WTC11 (cell line): Measurements from ENCODE around the gene TTC14. TPM values are rescaled to one million over a fixed set of nuclear protein-coding genes. Genes with fewer than 3 reads are reported as not detected.

Source experiments
- ATAC-seq: fragments of 200-7000 bp; cut with Tn5 transposase; 2 replicates; pipeline ENCODE4 v1.10.0; 2021; ENCODE audit warnings: mild to moderate bottlenecking, moderate library complexity
- Bru-seq: library from RNA; stranded (reverse); fragments of 400-500 nt; gene quantifications from one replicate; lab custom pipeline; 2021; lab: Mats Ljungman, UMichigan
- CTCF ChIA-PET: fragments of 300-600 bp; sonication (Branson Sonifier 250); formaldehyde crosslinking; loops from one replicate; lab custom pipeline; 2021; ENCODE audit warnings: antibody characterized with exemption; lab: Charles Lee
- POLR2A ChIA-PET: fragments of 350-600 bp; sonication (Branson Sonifier 250); formaldehyde crosslinking; loops from one replicate; lab custom pipeline; 2021; ENCODE audit warnings: antibody characterized with exemption; lab: Charles Lee
- DNase-seq: peaks from one replicate; pipeline ENCODE4 v3.0.0; 2021; ENCODE audit warnings: low spot score
- H3K27ac Mint-ChIP-seq: 2 replicates; pipeline ENCODE4 v1.8.0; 2021; ENCODE audit warnings: mixed read lengths
- H3K27me3 Mint-ChIP-seq: 2 replicates; pipeline ENCODE4 v1.8.0; 2021; ENCODE audit warnings: low read depth, mild to moderate bottlenecking, moderate library complexity, mixed read lengths
- H3K36me3 Mint-ChIP-seq: 2 replicates; pipeline ENCODE4 v1.8.0; 2021; ENCODE audit warnings: mixed read lengths
- H3K4me1 Mint-ChIP-seq: 2 replicates; pipeline ENCODE4 v1.8.0; 2022; ENCODE audit warnings: mixed read lengths
- H3K4me3 Mint-ChIP-seq: 2 replicates; pipeline ENCODE4 v1.8.0; 2021; ENCODE audit warnings: mild to moderate bottlenecking, moderate library complexity, mixed read lengths
- H3K9me3 Mint-ChIP-seq: 2 replicates; pipeline ENCODE4 v1.8.0; 2021; ENCODE audit warnings: mixed read lengths
- CREM ChIP-seq: sonication (generic); formaldehyde crosslinking; IDR thresholded peaks from 2 replicates; pipeline ENCODE4 v1.8.1; 2022; ENCODE audit warnings: mild to moderate bottlenecking, missing genetic modification reagents, moderate library complexity
- ETV6 ChIP-seq: sonication (generic); formaldehyde crosslinking; IDR thresholded peaks from 2 replicates; pipeline ENCODE4 v1.8.1; 2022; ENCODE audit warnings: mild to moderate bottlenecking, missing genetic modification reagents
- FOXJ3 ChIP-seq: sonication (generic); formaldehyde crosslinking; IDR thresholded peaks from 2 replicates; pipeline ENCODE4 v1.9.0; 2021; ENCODE audit warnings: missing genetic modification reagents, mild to moderate bottlenecking, borderline replicate concordance
- FOXK1 ChIP-seq: sonication (generic); formaldehyde crosslinking; IDR thresholded peaks from 2 replicates; pipeline ENCODE4 v1.8.0; 2022; ENCODE audit warnings: mild to moderate bottlenecking, moderate library complexity, missing genetic modification reagents
- GABPB1 ChIP-seq: sonication (generic); formaldehyde crosslinking; IDR thresholded peaks from 2 replicates; pipeline ENCODE4 v1.8.1; 2023; ENCODE audit warnings: mild to moderate bottlenecking, missing genetic modification reagents
- IRF2 ChIP-seq: sonication (generic); formaldehyde crosslinking; IDR thresholded peaks from 2 replicates; pipeline ENCODE4 v1.8.0; 2022; ENCODE audit warnings: low read depth, missing genetic modification reagents, borderline replicate concordance
- KAT7 ChIP-seq: sonication (generic); formaldehyde crosslinking; IDR thresholded peaks from 2 replicates; pipeline ENCODE4 v1.8.1; 2023; ENCODE audit warnings: missing genetic modification reagents, mild to moderate bottlenecking, borderline replicate concordance
- NR2C2 ChIP-seq: sonication (generic); formaldehyde crosslinking; IDR thresholded peaks from 2 replicates; pipeline ENCODE4 v1.8.0; 2022; ENCODE audit warnings: mild to moderate bottlenecking, missing genetic modification reagents
- OVOL2 ChIP-seq: fragments of 250-450 bp; sonication (Bioruptor Pico); IDR thresholded peaks from 2 replicates; pipeline ENCODE4 v1.9.0; 2021; ENCODE audit warnings: mild to moderate bottlenecking, borderline replicate concordance
- PRRX2 ChIP-seq: fragments of 250-450 bp; sonication (Bioruptor Pico); IDR thresholded peaks from 2 replicates; pipeline ENCODE4 v1.8.0; 2021; ENCODE audit warnings: mild to moderate bottlenecking
- RORB ChIP-seq: fragments of 250-450 bp; sonication (Bioruptor Pico); IDR thresholded peaks from 2 replicates; pipeline ENCODE4 v1.9.0; 2021; ENCODE audit warnings: mild to moderate bottlenecking
- SMAD4 ChIP-seq: sonication (generic); formaldehyde crosslinking; IDR thresholded peaks from 2 replicates; pipeline ENCODE4 v1.8.0; 2022; ENCODE audit warnings: mild to moderate bottlenecking, missing genetic modification reagents
- SP1 ChIP-seq: sonication (generic); formaldehyde crosslinking; conservative IDR thresholded peaks from 2 replicates; pipeline ENCODE4 v1.8.1; 2022; ENCODE audit warnings: missing genetic modification reagents
- TEAD4 ChIP-seq: sonication (generic); formaldehyde crosslinking; IDR thresholded peaks from 2 replicates; pipeline ENCODE4 v1.8.0; 2022; ENCODE audit warnings: mild to moderate bottlenecking, missing genetic modification reagents
- TP53 ChIP-seq: sonication (generic); formaldehyde crosslinking; IDR thresholded peaks from 2 replicates; pipeline ENCODE4 v1.8.1; 2023; ENCODE audit warnings: mild to moderate bottlenecking, missing genetic modification reagents
- ZBTB21 ChIP-seq: sonication (generic); formaldehyde crosslinking; IDR thresholded peaks from 2 replicates; pipeline ENCODE4 v1.8.1; 2023; ENCODE audit warnings: mild to moderate bottlenecking, missing genetic modification reagents, borderline replicate concordance
- ZNF219 ChIP-seq: sonication (generic); formaldehyde crosslinking; IDR thresholded peaks from 2 replicates; pipeline ENCODE4 v1.8.0; 2023; ENCODE audit warnings: missing genetic modification reagents, mild to moderate bottlenecking, borderline replicate concordance
- ZNF232 ChIP-seq: sonication (generic); formaldehyde crosslinking; IDR thresholded peaks from 2 replicates; pipeline ENCODE4 v1.8.0; 2022; ENCODE audit warnings: mild to moderate bottlenecking, missing genetic modification reagents
- ZNF263 ChIP-seq: sonication (generic); formaldehyde crosslinking; IDR thresholded peaks from 2 replicates; pipeline ENCODE4 v1.8.1; 2022; ENCODE audit warnings: low read depth, mild to moderate bottlenecking, moderate library complexity, missing genetic modification reagents
- ZNF317 ChIP-seq: sonication (generic); formaldehyde crosslinking; IDR thresholded peaks from 2 replicates; pipeline ENCODE4 v1.8.1; 2023; ENCODE audit warnings: low read depth, mild to moderate bottlenecking, moderate library complexity, missing genetic modification reagents, borderline replicate concordance
- ZNF671 ChIP-seq: fragments of 250-450 bp; sonication (Bioruptor Pico); IDR thresholded peaks from 2 replicates; pipeline ENCODE4 v1.8.0; 2021; ENCODE audit warnings: mild to moderate bottlenecking
- long read RNA-seq, 3 experiments: library from RNA in 1 of 3; library from capped mRNA in 1 of 3; library from polyadenylated mRNA in 1 of 3; unstranded in 2 of 3; stranded (forward) in 1 of 3; transcript quantifications; one replicate each; pipeline ENCODE4 v2.0.0, GENCODE V29; 2021
- total RNA-seq: library from RNA; stranded (reverse); gene quantifications from 3 replicates; pipeline ENCODE4 v1.2.3, GENCODE V29; 2021
- TF ChIP-seq, protein P1 (sequence below): sonication (generic); formaldehyde crosslinking; IDR thresholded peaks from 2 replicates; pipeline ENCODE4 v1.8.1; 2022; ENCODE audit warnings: mild to moderate bottlenecking, missing genetic modification reagents, moderate library complexity, borderline replicate concordance
- TF ChIP-seq, protein P2 (sequence below): sonication (generic); formaldehyde crosslinking; IDR thresholded peaks from 2 replicates; pipeline ENCODE4 v1.8.1; 2023; ENCODE audit warnings: mild to moderate bottlenecking, moderate library complexity, missing genetic modification reagents
- TF ChIP-seq, protein P3 (sequence below): fragments of 250-450 bp; sonication (Bioruptor Pico); IDR thresholded peaks from 2 replicates; pipeline ENCODE4 v1.9.0; 2021; ENCODE audit warnings: moderate library complexity, mild to moderate bottlenecking, inconsistent platforms, borderline replicate concordance
- TF ChIP-seq, protein P4 (sequence below): sonication (generic); formaldehyde crosslinking; IDR thresholded peaks from 2 replicates; pipeline ENCODE4 v1.8.0; 2023; ENCODE audit warnings: missing genetic modification reagents, mild to moderate bottlenecking, borderline replicate concordance

The TTC14 gene, protein sequence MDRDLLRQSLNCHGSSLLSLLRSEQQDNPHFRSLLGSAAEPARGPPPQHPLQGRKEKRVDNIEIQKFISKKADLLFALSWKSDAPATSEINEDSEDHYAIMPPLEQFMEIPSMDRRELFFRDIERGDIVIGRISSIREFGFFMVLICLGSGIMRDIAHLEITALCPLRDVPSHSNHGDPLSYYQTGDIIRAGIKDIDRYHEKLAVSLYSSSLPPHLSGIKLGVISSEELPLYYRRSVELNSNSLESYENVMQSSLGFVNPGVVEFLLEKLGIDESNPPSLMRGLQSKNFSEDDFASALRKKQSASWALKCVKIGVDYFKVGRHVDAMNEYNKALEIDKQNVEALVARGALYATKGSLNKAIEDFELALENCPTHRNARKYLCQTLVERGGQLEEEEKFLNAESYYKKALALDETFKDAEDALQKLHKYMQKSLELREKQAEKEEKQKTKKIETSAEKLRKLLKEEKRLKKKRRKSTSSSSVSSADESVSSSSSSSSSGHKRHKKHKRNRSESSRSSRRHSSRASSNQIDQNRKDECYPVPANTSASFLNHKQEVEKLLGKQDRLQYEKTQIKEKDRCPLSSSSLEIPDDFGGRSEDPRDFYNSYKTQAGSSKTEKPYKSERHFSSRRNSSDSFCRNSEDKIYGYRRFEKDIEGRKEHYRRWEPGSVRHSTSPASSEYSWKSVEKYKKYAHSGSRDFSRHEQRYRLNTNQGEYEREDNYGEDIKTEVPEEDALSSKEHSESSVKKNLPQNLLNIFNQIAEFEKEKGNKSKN
- total RNA-seq: 23.1 to 26.1 TPM (median 26.0 TPM) in 3 replicates
- percentile 97 among the genes with signal in this experiment for Bru-seq, nascent RNA
- long read RNA-seq, experiment 1, full-length matches to known transcripts: 31 of 68 reads
- long read RNA-seq, experiment 1, partial matches to known transcripts: 10 of 68 reads
- long read RNA-seq, experiment 1, other reads (novel, unspliced or antisense): 27 of 68 reads
- long read RNA-seq, experiment 2, partial matches to known transcripts: 3 of 14 reads
- long read RNA-seq, experiment 2, other reads (novel, unspliced or antisense): 8 of 14 reads
- long read RNA-seq, experiment 3, transcript TTC14-201 (12 exons, 2,881 nt): major isoform, 8 of 28 reads
- long read RNA-seq, experiment 3, transcript TTC14-202 (13 exons, 2,274 nt): major isoform, 8 of 28 reads
- long read RNA-seq, experiment 3, partial matches to known transcripts: 5 of 28 reads
- long read RNA-seq, experiment 3, other reads (novel, unspliced or antisense): 7 of 28 reads

DNA sequence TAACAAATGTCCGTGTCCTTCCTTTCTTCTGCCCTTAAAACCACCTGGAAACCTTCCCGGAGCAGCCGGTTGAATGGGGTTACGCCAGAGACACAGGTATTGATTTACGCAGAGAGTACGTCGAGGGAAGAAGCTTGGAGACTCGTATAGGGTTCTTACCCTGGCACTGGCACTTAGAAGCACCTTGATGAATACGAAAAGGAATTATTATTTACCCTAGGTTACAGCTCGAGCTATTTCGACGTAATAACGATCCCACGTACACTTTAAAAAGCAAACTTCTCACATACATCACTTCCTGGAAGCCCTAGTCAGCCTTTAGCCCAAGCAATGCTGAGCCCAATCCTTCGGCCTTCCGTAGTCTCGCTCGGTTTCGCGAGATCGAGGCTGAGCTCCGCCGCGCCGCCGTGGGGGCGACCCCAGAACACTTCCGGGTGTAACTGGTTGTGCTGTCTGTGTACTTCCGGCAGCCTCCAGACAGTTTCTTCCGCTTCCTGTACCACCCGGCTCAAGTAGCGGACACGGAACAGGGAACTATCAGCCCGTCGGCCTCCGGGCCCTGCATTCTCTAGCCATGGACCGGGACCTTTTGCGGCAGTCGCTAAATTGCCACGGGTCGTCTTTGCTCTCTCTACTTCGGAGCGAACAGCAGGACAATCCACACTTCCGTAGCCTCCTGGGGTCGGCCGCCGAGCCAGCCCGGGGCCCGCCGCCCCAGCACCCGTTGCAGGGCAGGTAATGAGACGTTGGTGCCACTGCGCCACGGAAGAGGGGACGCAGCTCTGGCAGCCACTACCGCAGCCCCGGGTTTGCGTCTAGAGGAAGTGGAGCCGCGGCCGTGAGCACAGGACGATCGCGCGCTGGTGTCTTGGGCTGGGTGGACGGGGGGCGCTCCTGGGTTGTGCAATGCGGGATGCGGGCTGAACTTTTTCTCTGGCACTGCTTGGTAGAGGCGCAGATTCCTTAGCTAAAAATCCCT, at the start of gene TTC14:
TSS of gene TTC14 (plus strand) at position 476 of the 979 bp plus-strand sequence. CDS start at position 575, 99 bp downstream.
- ChIA-PET CTCF (interaction anchor here (0.7 to 1.4 kb wide), 6 partner anchors 77 to 952 kb away, joined by 3 to 6 read pairs (median 4); partner anchors contain the start of gene CCDC39), POLR2A (interaction anchor here (1.0 to 1.1 kb wide), 2 partner anchors 33 to 565 kb away, joined by 3 read pairs; partner anchors contain the start of gene PEX5L)
- DNase-seq: peak; percentile 85
- peaks cover 34% of the 10 kb centered on the region for H3K27me3 Mint-ChIP-seq
- peaks cover 23% of the 10 kb centered on the region for H3K36me3 Mint-ChIP-seq
- no peaks in the 10 kb centered on the region for H3K9me3 Mint-ChIP-seq
- peak within 1 kb of the TSS; percentile 94 for H3K4me3 Mint-ChIP-seq
- ATAC-seq: peak; percentile 96
- H3K27ac Mint-ChIP-seq: peak within 1 kb of the TSS; percentile 96
- peaks cover 9% of the 10 kb centered on the region for H3K4me1 Mint-ChIP-seq
- TF ChIP-seq FOXJ3: no peak
- TF ChIP-seq ZNF671 (CRISPR knock-in tag): no peak
- peak; percentile 74 for TF ChIP-seq SP1 (CRISPR knock-in tag)
- TF ChIP-seq NR2C2: peak; percentile 85
- TF ChIP-seq, protein P1, sequence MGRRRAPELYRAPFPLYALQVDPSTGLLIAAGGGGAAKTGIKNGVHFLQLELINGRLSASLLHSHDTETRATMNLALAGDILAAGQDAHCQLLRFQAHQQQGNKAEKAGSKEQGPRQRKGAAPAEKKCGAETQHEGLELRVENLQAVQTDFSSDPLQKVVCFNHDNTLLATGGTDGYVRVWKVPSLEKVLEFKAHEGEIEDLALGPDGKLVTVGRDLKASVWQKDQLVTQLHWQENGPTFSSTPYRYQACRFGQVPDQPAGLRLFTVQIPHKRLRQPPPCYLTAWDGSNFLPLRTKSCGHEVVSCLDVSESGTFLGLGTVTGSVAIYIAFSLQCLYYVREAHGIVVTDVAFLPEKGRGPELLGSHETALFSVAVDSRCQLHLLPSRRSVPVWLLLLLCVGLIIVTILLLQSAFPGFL (CRISPR knock-in tag): no peak
- no peak for TF ChIP-seq OVOL2
- TF ChIP-seq ZBTB21: peak; percentile 14; the same call in 1 of the 2 replicates
- TF ChIP-seq ZNF232 (CRISPR knock-in tag): peak; percentile 80
- TF ChIP-seq RORB (CRISPR knock-in tag): no peak
- TF ChIP-seq FOXK1: peak; percentile 99
- TF ChIP-seq, protein P2, sequence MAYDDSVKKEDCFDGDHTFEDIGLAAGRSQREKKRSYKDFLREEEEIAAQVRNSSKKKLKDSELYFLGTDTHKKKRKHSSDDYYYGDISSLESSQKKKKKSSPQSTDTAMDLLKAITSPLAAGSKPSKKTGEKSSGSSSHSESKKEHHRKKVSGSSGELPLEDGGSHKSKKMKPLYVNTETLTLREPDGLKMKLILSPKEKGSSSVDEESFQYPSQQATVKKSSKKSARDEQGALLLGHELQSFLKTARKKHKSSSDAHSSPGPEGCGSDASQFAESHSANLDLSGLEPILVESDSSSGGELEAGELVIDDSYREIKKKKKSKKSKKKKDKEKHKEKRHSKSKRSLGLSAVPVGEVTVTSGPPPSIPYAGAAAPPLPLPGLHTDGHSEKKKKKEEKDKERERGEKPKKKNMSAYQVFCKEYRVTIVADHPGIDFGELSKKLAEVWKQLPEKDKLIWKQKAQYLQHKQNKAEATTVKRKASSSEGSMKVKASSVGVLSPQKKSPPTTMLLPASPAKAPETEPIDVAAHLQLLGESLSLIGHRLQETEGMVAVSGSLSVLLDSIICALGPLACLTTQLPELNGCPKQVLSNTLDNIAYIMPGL (CRISPR knock-in tag): peak; percentile 69; the same call in 1 of the 2 replicates
- TF ChIP-seq TEAD4 (CRISPR knock-in tag): no peak
- 0 out of 2 replicates have a peak, but pooled peaks have one; percentile 57 for TF ChIP-seq TP53 (CRISPR knock-in tag)
- no peak for TF ChIP-seq PRRX2 (CRISPR knock-in tag)
- peak; percentile 99 for TF ChIP-seq ETV6 (CRISPR knock-in tag)
- TF ChIP-seq, protein P3, sequence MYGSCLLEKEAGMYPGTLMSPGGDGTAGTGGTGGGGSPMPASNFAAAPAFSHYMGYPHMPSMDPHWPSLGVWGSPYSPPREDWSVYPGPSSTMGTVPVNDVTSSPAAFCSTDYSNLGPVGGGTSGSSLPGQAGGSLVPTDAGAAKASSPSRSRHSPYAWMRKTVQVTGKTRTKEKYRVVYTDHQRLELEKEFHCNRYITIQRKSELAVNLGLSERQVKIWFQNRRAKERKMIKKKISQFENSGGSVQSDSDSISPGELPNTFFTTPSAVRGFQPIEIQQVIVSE (CRISPR knock-in tag): no peak
- peak; percentile 77; the same call in 1 of the 2 replicates for TF ChIP-seq GABPB1
- no peak for TF ChIP-seq SMAD4 (CRISPR knock-in tag)
- no peak for TF ChIP-seq ZNF219 (CRISPR knock-in tag)
- TF ChIP-seq ZNF317 (CRISPR knock-in tag): no peak
- TF ChIP-seq CREM (CRISPR knock-in tag): peak; percentile 57; the same call in 1 of the 2 replicates
- TF ChIP-seq IRF2 (CRISPR knock-in tag): no peak
- no peak; the same call in 1 of the 2 replicates for TF ChIP-seq ZNF263
- no peak for TF ChIP-seq KAT7 (CRISPR knock-in tag)
- TF ChIP-seq, protein P4, sequence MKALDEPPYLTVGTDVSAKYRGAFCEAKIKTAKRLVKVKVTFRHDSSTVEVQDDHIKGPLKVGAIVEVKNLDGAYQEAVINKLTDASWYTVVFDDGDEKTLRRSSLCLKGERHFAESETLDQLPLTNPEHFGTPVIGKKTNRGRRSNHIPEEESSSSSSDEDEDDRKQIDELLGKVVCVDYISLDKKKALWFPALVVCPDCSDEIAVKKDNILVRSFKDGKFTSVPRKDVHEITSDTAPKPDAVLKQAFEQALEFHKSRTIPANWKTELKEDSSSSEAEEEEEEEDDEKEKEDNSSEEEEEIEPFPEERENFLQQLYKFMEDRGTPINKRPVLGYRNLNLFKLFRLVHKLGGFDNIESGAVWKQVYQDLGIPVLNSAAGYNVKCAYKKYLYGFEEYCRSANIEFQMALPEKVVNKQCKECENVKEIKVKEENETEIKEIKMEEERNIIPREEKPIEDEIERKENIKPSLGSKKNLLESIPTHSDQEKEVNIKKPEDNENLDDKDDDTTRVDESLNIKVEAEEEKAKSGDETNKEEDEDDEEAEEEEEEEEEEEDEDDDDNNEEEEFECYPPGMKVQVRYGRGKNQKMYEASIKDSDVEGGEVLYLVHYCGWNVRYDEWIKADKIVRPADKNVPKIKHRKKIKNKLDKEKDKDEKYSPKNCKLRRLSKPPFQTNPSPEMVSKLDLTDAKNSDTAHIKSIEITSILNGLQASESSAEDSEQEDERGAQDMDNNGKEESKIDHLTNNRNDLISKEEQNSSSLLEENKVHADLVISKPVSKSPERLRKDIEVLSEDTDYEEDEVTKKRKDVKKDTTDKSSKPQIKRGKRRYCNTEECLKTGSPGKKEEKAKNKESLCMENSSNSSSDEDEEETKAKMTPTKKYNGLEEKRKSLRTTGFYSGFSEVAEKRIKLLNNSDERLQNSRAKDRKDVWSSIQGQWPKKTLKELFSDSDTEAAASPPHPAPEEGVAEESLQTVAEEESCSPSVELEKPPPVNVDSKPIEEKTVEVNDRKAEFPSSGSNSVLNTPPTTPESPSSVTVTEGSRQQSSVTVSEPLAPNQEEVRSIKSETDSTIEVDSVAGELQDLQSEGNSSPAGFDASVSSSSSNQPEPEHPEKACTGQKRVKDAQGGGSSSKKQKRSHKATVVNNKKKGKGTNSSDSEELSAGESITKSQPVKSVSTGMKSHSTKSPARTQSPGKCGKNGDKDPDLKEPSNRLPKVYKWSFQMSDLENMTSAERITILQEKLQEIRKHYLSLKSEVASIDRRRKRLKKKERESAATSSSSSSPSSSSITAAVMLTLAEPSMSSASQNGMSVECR (CRISPR knock-in tag): peak; percentile 64; the same call in 1 of the 2 replicates
